HG03575 (cell line): ENCODE measurements around the gene FLVCR1.
A peak's percentile ranks its signal among the peaks of the same experiment; 100 is the strongest.
"Not testable (repeated sequence)": the region's sequence is repeated elsewhere in the genome, so short reads cannot be mapped to it uniquely, and the experiment has no call there.

ENCODE experiments used
- ATAC-seq: cut with Tn5 transposase; IDR thresholded peaks from one replicate; pipeline ENCODE4 v1.9.1; 2021; ENCODE audit not compliant: unreplicated experiment, insufficient number of reproducible peaks, low FRiP score; ENCODE audit errors: extremely low read depth

FLVCR1 gene

DNA sequence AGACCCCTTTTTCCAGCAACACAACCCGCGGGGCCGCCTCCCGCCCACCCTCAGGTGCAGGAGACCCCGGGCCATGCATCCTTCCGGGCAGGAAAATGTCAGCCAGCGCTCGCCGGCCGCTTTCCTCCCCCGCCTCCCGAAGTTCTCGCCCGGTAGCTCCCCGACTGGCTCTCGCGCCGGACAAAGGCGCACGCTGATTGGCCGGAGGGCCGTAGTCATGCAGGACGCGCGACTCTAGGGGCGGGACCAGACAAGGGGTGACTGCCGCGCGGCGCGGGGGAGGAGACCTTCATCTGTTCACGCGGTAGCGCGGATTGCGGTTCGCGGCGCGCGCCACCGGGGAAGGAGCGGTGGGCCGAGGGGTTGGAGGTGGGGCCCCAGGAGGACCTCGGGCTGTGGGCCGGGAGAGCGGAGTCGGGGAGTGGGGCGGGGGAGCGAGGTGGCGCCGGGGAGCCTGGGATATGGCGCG is at the start of gene FLVCR1:
FLVCR1 (plus strand) TSS at position 284 of the 469 bp plus-strand sequence; CDS start at position 462, 178 bp downstream.
- ATAC-seq, result peak; percentile 66

- no peak for ATAC-seq
These were observed 43.3 kb upstream of the FLVCR1 start for GRCh38 chr1:212814537-212815334.

DNA sequence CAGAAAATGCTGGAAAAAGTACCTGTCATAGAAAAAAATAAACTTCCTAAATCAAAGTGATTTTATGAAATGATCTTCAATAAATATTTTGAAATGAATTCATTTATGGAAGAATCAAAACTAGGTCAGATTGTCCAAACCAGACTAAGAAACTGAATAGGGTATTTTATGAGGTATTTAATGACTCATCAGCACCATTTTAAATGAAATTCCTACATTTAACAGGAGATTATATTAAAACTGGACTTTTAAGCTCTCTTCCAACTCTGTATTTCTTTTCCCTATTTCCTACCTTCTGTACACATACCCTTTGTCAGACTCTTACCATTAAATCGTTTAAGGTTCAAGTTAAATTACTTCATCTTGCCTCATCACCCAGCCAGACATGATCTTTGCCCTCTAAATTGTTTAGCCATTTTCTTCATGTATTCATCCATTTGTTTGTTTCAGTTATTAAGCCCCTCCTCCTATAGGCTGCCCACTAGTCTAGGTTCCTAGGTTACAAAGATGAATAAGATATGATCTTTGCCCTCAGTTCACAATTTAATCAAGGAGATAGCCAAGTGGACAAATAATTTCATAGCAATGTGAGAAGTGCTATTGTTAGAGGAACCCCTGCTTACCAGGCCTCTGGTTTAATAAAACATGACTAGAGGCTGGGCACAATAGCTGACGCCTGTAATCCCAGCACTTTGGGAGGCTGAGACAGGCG is 41.4 kb upstream of the FLVCR1 start:
- no peak for ATAC-seq

DNA sequence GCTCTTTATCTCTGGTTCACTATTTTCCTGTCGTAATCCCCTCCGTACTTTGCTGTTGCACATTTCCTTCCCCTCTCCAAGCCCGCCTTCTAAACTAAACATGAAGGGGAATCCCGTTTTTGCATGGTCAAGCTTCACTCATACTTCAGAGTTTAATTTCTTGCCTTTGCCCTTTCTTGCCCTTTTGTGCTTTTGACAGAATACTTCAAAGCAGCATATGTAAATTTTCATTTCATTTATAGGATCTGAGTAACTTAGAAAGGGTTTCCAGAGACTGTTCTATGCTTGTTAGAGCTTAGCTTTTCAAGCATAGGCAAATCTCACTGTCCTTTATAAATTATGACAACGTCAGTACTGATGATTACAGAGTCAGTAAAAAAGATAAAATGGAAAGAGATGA is 38.3 kb upstream of the FLVCR1 start:
- ATAC-seq, result no peak

DNA sequence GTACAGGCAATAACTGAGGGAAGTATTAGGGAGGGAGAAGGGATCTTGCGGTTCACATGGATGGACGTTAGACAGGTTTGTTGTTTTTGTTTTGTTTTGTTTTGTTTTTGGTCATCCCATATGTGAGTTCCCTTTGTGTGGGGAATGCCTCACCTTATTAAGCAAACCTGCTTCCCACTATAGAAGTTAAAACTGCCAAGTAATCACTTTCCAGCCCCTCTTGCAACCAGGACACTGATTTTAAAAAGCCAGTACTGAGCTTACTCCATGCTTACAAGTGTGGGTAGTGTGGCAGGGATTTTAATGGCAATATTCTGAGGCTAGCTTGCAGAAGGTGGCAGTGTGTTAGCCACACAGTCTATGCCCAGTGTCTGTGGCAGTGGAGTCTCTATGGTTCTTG is 37.1 kb upstream of the FLVCR1 start:
- ATAC-seq, result no peak

- no peak for ATAC-seq
These were observed 35.1 kb upstream of the FLVCR1 start for GRCh38 chr1:212822956-212823355.

GRCh38 chr1:212824201-212824600 is 33.9 kb upstream of the FLVCR1 start:
- ATAC-seq, result no peak

DNA sequence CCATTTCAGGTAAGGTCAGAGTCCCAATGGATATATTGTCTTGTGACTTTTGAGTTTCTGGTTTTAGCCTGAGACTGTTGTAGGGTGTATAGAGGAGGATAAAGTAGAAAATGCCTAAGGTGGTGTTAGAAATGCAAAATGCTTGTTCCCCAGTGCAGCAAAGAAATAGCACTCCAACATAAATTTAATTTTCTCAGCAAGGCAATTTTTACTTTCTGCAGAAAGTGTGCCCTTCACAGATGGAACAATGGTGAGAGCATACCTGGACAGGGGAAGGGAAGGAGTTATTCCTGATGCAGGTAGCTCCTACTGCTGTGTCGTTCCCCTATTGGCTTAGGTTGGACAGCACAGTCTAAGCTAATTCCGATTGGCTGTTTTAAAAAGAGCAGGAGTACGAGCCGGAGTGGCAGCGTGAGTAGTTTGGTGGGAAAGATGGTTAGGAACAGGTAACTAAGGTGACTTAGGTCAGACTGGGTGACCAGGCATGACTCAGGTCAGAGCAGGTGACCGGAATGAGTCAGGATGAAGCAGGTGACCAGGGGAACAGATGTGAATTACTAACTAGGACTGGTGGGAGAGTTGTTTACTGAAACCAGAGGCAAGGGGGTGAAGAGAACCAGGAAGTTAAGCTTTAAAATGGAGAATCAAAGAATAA is 32.1 kb upstream of the FLVCR1 start:
- no peak for ATAC-seq

DNA sequence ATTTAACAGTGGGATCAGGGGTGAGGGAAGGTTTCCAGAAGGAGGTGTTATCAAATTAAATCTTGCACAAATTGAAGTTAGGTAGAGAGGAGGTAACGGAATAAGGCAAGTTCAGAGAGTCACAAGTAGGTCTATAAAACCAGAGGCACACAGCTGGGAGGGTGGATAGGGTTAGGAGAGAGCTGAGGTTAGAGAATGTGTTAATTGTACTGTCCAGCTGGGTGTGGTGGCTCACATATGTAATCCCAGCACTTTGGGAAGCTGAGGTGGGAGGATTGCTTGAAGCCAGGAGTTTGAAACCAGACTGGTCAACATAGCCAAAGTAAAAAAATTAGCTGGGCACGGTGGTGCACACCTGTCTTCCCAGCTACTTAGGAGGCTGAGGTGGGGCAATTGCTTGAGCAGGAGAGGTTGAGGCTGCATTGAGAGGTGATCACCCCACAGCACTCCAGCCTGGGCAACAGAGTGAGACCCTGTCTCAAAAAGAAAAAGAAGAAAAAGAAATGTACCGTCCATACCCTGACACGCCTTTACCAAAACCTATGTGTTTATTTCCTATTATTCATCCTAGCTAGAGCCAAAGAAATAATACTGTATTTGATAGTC is 30.8 kb upstream of the FLVCR1 start:
- ATAC-seq, result no peak

- ATAC-seq, result no peak
These were observed 30.2 kb upstream of the FLVCR1 start for GRCh38 chr1:212827831-212828278.

- no peak for ATAC-seq
These were observed 29.7 kb upstream of the FLVCR1 start for GRCh38 chr1:212828395-212828794.

DNA sequence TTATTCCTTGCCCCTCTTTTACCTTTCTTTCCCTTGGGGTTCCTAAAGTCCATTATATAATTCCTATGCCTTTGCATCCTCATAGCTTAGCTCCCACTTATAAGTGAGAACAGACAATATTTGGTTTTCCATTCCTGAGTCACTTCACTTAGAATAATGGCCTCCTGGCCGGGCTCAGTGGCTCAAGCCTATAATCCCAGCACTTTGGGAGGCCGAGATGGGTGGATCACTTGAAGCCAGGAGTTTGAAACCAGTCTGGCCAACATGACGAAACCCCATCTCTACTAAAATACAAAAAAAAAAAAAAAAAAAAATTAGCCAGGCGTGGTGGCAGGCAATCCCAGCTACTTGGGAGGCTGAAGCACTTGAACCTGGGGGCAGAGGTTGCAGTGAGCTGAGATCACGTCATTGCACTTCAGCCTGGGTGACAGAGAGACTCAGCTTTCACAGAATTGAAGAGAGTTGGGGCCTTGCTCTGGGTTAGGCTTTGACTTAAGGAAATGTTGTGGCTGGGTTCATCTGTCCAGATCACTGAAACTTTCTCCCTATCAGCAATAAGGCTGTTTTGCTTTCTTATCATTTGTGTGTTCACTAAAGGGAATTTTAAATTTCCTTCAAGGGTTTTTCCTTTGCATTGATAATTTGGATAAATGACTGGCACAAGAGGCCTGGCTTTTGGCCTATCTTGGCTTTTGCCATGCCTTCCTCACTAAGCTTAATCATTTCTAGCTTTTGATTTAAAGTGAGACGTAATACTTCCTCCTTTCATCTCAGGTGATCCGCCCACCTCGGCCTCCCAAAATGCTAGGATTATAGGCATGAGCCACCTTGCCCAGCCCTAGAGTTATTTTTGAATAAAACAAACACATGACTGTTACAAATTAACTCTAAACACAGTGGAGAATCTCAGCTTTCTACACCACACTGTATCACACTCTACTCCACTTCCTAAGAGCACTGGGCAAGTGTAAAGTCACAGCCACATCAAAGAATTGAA is 24.6 kb upstream of the FLVCR1 start:
- ATAC-seq, result peak; percentile 52

DNA sequence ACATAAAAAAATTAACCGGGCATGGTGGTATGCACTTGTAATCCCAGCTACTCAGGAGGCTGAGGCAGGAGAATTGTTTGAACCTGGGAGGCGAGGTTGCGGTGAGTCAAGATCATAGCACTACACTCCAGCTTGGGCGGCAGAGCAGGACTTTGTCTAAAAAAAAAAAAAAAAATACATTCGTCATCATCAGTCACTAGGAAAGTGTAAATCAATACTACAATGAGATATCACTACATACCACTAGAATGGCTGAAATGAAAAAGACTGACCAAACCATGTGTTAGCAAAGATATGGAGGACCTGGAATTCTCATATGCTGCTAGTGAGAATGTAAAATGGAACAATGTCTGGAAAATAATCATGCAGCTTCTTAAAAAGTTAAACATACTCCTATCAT is 19.9 kb upstream of the FLVCR1 start:
- ATAC-seq, result no peak

DNA sequence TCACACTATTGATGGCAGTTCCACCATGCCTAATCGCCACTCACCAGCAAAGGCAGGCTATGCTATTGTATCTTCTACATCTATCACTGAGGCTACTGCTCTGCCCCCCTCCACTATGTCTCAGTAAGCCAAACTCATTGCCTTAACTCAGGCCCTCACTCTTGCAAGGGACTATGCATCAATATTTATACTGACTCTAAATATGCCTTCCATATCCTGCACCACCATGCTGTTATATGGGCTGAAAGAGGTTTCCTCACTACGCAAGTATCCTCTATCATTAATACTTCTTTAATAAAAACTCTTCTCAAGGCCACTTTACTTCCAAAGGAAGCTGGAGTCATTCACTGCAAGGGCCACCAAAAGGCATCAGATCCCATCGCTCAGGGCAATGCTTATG is 13.6 kb upstream of the FLVCR1 start:
- not testable (repeated sequence) for ATAC-seq

DNA sequence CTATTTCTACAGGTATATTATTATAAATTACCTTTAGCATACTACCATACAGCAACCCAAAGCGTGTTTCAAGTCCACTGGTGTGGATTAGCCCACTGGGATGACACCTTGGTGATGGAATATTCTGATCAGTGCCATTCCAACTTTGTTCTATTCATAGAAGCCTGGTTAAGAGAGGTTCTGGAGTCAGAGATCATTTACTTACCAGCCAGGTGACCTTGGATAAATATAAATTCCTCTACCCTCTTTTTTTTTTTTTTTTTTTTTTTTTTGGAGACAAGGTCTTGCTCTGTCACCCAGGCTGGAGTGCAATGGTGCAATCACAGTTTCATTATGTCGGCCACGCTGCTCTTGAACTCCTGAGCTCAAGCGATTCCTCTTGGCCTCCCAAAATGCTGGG is 10.5 kb upstream of the FLVCR1 start, which contains the start of gene SPATA45:
SPATA45 (minus strand) TSS at position 101 of the 400 bp plus-strand sequence. CDS start 11,500 bp downstream, outside the sequence.
- ATAC-seq, result no peak

- ATAC-seq, result no peak
These were observed 5.9 kb upstream of the FLVCR1 start for GRCh38 chr1:212852105-212852688.

DNA sequence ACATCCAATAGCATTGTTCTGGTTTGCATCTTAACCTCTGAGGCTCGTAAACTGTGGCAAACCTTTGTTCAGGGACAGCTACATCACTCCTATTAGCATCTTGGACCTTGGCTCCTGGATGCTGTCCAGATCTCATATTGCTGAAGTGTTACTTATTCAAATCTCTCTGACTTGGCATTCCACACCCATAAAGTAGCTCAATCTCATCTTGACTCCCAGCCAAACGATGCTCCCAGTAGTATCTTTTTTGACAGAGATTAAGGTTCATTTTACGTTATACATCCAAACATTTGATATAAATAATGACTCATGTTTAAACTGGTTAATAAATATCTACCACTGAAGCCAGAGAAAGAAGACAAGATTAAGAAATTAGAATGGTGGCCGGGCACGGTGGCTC is 4.4 kb upstream of the FLVCR1 start:
- no peak for ATAC-seq

GRCh38 chr1:212856755-212857154 is 1.3 kb upstream of the FLVCR1 start:
- no peak for ATAC-seq
